ENCODE data around the gene CC2D2B. TPM values are rescaled to one million over a fixed set of nuclear protein-coding genes. Genes with fewer than 3 reads are reported as not detected.
A peak's percentile ranks its signal among the peaks of the same experiment; 100 is the strongest.

CC2D2B gene
- total RNA-seq (under 1 TPM in 4 of 6 donors, not detected in 2; 0.09 to 0.55 (median 0.35) TPM), polyA plus RNA-seq (under 1 TPM; 0.38 to 0.47 TPM)

- peak within 1 kb of the TSS; percentile 71 to 75 (median 74) for H3K27ac ChIP-seq
- no peaks in the 10 kb centered on the region for H3K27me3 ChIP-seq
- no peak for TF ChIP-seq CTCF (IDR thresholded peaks at IDR 0.05)
- DNase-seq, result peak; percentile 73 to 92 (median 83)
- no peak for FAIRE-seq
- intact Hi-C loops (cut with DNase I), result no loop called here
- H3K9me3 ChIP-seq, result no peaks in the 10 kb centered on the region
- 0% methylated on average over 59 to 69 of the region's 69 CpGs for WGBS, 2 donors
- peak; percentile 94 to 98 (median 96) for ATAC-seq
- H3K36me3 ChIP-seq, result no peaks in the 10 kb centered on the region
- peak within 1 kb of the TSS; percentile 39 to 74 (median 68) for H3K4me3 ChIP-seq
- peaks cover 0 to 3% (median 0%) of the 10 kb centered on the region in 3 donors for H3K4me1 ChIP-seq
Measured at GRCh38 chr10:95907456-95908253, at the start of gene CC2D2B. Gene CC2D2B, plus strand, starts transcription at chr10:95907975. Its CDS starts 3,349 bp downstream, at chr10:95911324.

GRCh38 chr10:95860166-95860940 is 47.4 kb upstream of the CC2D2B start:
- no peak for FAIRE-seq
- no peaks in the 10 kb centered on the region for H3K27me3 ChIP-seq
- 85% methylated on average over 3 of the region's 3 CpGs for WGBS, 2 donors

GRCh38 chr10:95861386-95861785 is 46.4 kb upstream of the CC2D2B start:
- H3K36me3 ChIP-seq, result no peaks in the 10 kb centered on the region
- no peaks in the 10 kb centered on the region for H3K4me1 ChIP-seq
- H3K27me3 ChIP-seq, result no peaks in the 10 kb centered on the region
- 91 to 95% methylated on average over 2 of the region's 2 CpGs for WGBS, 2 donors
- FAIRE-seq (no peak), DNase-seq (no peak), ATAC-seq (no peak)
- no peak for TF ChIP-seq CTCF (IDR thresholded peaks at IDR 0.05)
- intact Hi-C loops (cut with DNase I), result no loop called here
- no peak overlapping the region for H3K27ac ChIP-seq
- H3K9me3 ChIP-seq, result no peaks in the 10 kb centered on the region
- H3K4me3 ChIP-seq, result no peak overlapping the region

More at GRCh38 chr10:95860166-95860940, 47.4 kb upstream of the CC2D2B start:
- no peak for TF ChIP-seq CTCF (IDR thresholded peaks at IDR 0.05)
- intact Hi-C loops (cut with DNase I), result no loop called here
- no peak overlapping the region for H3K4me3 ChIP-seq
- no peaks in the 10 kb centered on the region for H3K4me1 ChIP-seq
- no peak overlapping the region for H3K27ac ChIP-seq
- H3K36me3 ChIP-seq, result no peaks in the 10 kb centered on the region
- no peaks in the 10 kb centered on the region for H3K9me3 ChIP-seq
- DNase-seq (no peak), ATAC-seq (no peak)

- Histone ChIP-seq H3K4me3 (no peak overlapping the region), H3K9me3 (no peaks in the 10 kb centered on the region), H3K27me3 (no peaks in the 10 kb centered on the region), H3K27ac (no peak overlapping the region), H3K4me1 (no peaks in the 10 kb centered on the region), H3K36me3 (no peaks in the 10 kb centered on the region)
- peak in 3 of 4 donors; percentile 64 to 86 (median 74) for ATAC-seq
- intact Hi-C loops (cut with DNase I), result no loop called here
- DNase-seq, result peak in 1 of 6 donors; percentile 13
- 56% methylated on average over 7 of the region's 7 CpGs for WGBS, 2 donors
- FAIRE-seq, result no peak
- TF ChIP-seq CTCF (IDR thresholded peaks at IDR 0.05), result no peak
Measured at GRCh38 chr10:95864906-95865813, 42.6 kb upstream of the CC2D2B start.
